Measurements from ENCODE around the gene PRELP.

Gene PRELP

GRCh38 chr1:203536575-203536974 lies 61.0 kb downstream of the PRELP start:
- TF ChIP-seq SIN3A (IDR thresholded peaks at IDR 0.05; ENCODE audit: borderline replicate concordance, insufficient read depth, low read length) (no peak), REST (IDR thresholded peaks at IDR 0.05; ENCODE audit: insufficient read depth in 1 of 2, low read depth in 2 of 2, low read length in 2 of 2) (no peak), TAF1 (IDR thresholded peaks at IDR 0.05; ENCODE audit: borderline replicate concordance, insufficient read depth, low read length) (no peak), POLR2AphosphoS5 (IDR thresholded peaks at IDR 0.05; ENCODE audit: low read depth, low read length) (no peak), FOXP2 (optimal IDR thresholded peaks at IDR 0.05; ENCODE audit: borderline replicate concordance, extremely low read depth, extremely low read length, insufficient read depth) (no peak)

DNA sequence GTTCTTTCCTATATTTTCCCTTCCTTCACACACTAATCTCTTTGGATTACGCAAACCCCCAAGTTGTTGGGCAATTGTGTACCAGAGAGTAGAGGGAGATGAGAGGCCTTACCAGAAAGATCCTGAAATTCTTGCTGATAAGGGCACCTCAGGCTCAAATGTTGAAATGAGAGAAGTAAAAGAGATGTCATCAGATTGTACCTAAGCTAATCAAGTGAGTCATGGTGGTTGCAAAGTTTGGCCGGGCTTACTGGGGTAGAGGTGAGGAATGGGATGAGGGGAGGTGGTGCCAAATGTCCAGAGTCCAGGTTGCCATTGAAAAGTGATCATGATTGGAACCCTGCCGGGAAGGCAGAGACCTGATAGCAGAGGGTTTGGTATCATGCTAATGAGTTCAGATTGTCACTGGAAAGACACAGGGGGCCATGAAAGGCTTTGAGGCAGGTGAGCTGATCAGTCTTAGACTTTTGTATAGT lies 61.4 kb downstream of the PRELP start:
- TF ChIP-seq POLR2AphosphoS5 (IDR thresholded peaks at IDR 0.05; ENCODE audit: low read depth, low read length) (no peak), SIN3A (IDR thresholded peaks at IDR 0.05; ENCODE audit: borderline replicate concordance, insufficient read depth, low read length) (no peak), TAF1 (IDR thresholded peaks at IDR 0.05; ENCODE audit: borderline replicate concordance, insufficient read depth, low read length) (no peak), FOXP2 (optimal IDR thresholded peaks at IDR 0.05; ENCODE audit: borderline replicate concordance, extremely low read depth, extremely low read length, insufficient read depth) (no peak)

GRCh38 chr1:203537806-203538464 lies 62.3 kb downstream of the PRELP start:
- no peak for TF ChIP-seq TAF1 (IDR thresholded peaks at IDR 0.05; ENCODE audit: borderline replicate concordance, insufficient read depth, low read length)
- TF ChIP-seq SIN3A (IDR thresholded peaks at IDR 0.05; ENCODE audit: borderline replicate concordance, insufficient read depth, low read length): no peak
- no peak for TF ChIP-seq POLR2AphosphoS5 (IDR thresholded peaks at IDR 0.05; ENCODE audit: low read depth, low read length)
- no peak for TF ChIP-seq FOXP2 (optimal IDR thresholded peaks at IDR 0.05; ENCODE audit: borderline replicate concordance, extremely low read depth, extremely low read length, insufficient read depth)
- no peak for TF ChIP-seq REST (IDR thresholded peaks at IDR 0.05; ENCODE audit: insufficient read depth in 1 of 2, low read depth in 2 of 2, low read length in 2 of 2)

- TF ChIP-seq FOXP2 (optimal IDR thresholded peaks at IDR 0.05; ENCODE audit: borderline replicate concordance, extremely low read depth, extremely low read length, insufficient read depth): no peak
- TF ChIP-seq TAF1 (IDR thresholded peaks at IDR 0.05; ENCODE audit: borderline replicate concordance, insufficient read depth, low read length): no peak
- TF ChIP-seq SIN3A (IDR thresholded peaks at IDR 0.05; ENCODE audit: borderline replicate concordance, insufficient read depth, low read length): no peak
- no peak for TF ChIP-seq POLR2AphosphoS5 (IDR thresholded peaks at IDR 0.05; ENCODE audit: low read depth, low read length)
- no peak for TF ChIP-seq REST (IDR thresholded peaks at IDR 0.05; ENCODE audit: insufficient read depth in 1 of 2, low read depth in 2 of 2, low read length in 2 of 2)
These were observed 63.1 kb downstream of the PRELP start for GRCh38 chr1:203538726-203539125.

DNA sequence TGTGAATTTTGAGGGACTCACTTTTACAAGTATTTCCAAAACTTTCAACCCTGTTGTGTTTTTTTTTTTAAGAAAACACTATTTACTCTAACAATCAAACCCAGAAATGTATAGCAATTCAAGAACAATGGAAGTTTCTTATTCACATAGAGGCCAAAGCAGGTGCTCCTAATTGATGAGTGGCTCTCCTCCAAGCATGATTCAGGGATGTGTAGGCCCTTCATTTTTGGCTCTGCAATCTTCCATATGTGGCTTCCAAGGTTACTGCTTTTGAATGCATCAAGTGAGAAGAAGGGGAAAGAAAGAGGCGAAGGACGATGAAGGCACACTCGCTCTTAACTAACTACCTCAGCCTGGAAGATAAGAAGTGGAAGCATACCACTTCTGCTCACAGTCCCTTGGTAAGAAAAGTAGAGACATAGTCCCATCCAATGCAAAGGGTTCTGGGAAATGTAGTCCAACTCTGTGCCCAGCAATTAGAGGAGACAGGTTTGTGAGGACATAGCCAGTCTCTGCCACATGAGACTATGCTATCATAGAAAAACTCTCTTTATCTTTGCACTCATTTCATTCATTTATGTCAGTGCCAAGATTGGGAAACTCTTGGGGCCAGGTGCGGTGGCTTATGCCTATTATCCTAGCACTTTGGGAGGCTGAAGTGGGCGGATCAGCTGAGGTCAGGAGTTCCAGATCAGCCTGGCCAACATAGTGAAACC lies 64.4 kb downstream of the PRELP start:
- no peak for TF ChIP-seq POLR2AphosphoS5 (IDR thresholded peaks at IDR 0.05; ENCODE audit: low read depth, low read length)
- TF ChIP-seq TAF1 (IDR thresholded peaks at IDR 0.05; ENCODE audit: borderline replicate concordance, insufficient read depth, low read length): no peak
- TF ChIP-seq REST (IDR thresholded peaks at IDR 0.05; ENCODE audit: insufficient read depth in 1 of 2, low read depth in 2 of 2, low read length in 2 of 2): no peak
- TF ChIP-seq SIN3A (IDR thresholded peaks at IDR 0.05; ENCODE audit: borderline replicate concordance, insufficient read depth, low read length): no peak
- no peak for TF ChIP-seq FOXP2 (optimal IDR thresholded peaks at IDR 0.05; ENCODE audit: borderline replicate concordance, extremely low read depth, extremely low read length, insufficient read depth)
